Measurements from ENCODE around the gene STIM2. TPM values are rescaled to one million over a fixed set of nuclear protein-coding genes. Genes with fewer than 3 reads are reported as not detected.
"Not testable (repeated sequence)": the region's sequence is repeated elsewhere in the genome, so short reads cannot be mapped to it uniquely, and the experiment has no call there.

The STIM2 gene
- total RNA-seq, 4 donors from 2014 or later = 9.6 to 12.2 (median 10.1) TPM

DNA sequence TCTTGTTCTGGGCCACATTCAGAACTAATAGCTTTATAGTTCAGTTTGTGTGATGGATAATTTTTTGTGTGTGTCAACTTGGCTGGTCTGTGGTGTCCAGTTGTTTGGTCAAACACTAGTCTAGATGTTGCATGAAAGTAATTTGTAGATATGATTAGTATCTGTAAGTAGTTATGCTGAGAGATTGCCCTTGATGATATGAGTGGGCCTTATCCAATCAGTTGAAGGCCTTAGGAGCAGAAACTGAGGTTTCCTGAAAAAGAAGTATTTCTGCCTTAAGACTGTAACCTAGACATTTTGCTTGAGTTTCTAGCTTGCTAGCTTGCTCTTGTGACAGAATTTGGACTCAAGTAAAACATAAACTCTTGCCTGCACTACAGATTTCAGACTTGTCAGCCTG is 30.4 kb downstream of the STIM2 start:
- H3K27me3 ChIP-seq = no peaks in the 10 kb centered on the region
- no peak for DNase-seq (ENCODE audit: extremely low spot score)
- intact Hi-C loops (cut with DNase I) = no loop called here
- no peak for TF ChIP-seq POLR2AphosphoS5 (IDR thresholded peaks at IDR 0.05)
- TF ChIP-seq, protein P1, sequence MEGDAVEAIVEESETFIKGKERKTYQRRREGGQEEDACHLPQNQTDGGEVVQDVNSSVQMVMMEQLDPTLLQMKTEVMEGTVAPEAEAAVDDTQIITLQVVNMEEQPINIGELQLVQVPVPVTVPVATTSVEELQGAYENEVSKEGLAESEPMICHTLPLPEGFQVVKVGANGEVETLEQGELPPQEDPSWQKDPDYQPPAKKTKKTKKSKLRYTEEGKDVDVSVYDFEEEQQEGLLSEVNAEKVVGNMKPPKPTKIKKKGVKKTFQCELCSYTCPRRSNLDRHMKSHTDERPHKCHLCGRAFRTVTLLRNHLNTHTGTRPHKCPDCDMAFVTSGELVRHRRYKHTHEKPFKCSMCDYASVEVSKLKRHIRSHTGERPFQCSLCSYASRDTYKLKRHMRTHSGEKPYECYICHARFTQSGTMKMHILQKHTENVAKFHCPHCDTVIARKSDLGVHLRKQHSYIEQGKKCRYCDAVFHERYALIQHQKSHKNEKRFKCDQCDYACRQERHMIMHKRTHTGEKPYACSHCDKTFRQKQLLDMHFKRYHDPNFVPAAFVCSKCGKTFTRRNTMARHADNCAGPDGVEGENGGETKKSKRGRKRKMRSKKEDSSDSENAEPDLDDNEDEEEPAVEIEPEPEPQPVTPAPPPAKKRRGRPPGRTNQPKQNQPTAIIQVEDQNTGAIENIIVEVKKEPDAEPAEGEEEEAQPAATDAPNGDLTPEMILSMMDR (IDR thresholded peaks at IDR 0.05) = no peak
- no peak for TF ChIP-seq POLR2A (IDR thresholded peaks at IDR 0.05; ENCODE audit: low read depth)
- TF ChIP-seq EP300 (IDR thresholded peaks at IDR 0.05) = no peak
- no peak overlapping the region for H3K4me3 ChIP-seq
- H3K36me3 ChIP-seq = no peaks in the 10 kb centered on the region
- no peak overlapping the region for H3K27ac ChIP-seq (replicated peaks in 1 of 4)
- no peaks in the 10 kb centered on the region for H3K9me3 ChIP-seq
- peaks cover 0 to 7% (median 0%) of the 10 kb centered on the region in 4 donors for H3K4me1 ChIP-seq

DNA sequence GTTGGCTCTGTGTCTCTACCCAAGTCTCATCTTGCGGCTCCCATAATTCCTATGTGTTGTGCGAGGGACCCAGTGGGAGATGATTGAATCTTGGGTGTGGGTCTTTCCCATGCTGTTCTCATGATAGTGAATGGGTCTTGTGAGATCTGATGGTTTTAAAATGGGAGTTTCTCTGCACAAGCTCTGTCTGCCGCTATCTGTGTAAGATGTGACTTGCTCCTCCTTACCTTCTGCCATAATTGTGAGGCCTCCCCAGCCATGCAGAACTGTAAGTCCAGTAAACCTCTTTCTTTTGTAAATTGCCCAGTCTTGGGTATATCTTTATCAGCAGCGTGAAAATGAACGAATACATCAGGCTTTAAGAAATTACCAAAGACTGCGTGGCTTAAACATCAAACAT is 31.2 kb downstream of the STIM2 start:
- WGBS = over 99% methylated on average over 6 of the region's 6 CpGs
- no peak for TF ChIP-seq POLR2A (IDR thresholded peaks at IDR 0.05; ENCODE audit: low read depth)
- TF ChIP-seq EP300 (IDR thresholded peaks at IDR 0.05) = no peak
- no peak for TF ChIP-seq POLR2AphosphoS5 (IDR thresholded peaks at IDR 0.05)
- TF ChIP-seq, protein P1 (IDR thresholded peaks at IDR 0.05) = no peak
- Histone ChIP-seq H3K27ac (replicated peaks in 1 of 4) (no peak overlapping the region), H3K4me1 (peaks cover 0 to under 1% (median 0%) of the 10 kb centered on the region in 4 donors), H3K4me3 (no peak overlapping the region), H3K27me3 (no peaks in the 10 kb centered on the region), H3K9me3 (no peaks in the 10 kb centered on the region), H3K36me3 (no peaks in the 10 kb centered on the region)
- intact Hi-C loops (cut with DNase I) = no loop called here
- no peak for DNase-seq (ENCODE audit: extremely low spot score)

DNA sequence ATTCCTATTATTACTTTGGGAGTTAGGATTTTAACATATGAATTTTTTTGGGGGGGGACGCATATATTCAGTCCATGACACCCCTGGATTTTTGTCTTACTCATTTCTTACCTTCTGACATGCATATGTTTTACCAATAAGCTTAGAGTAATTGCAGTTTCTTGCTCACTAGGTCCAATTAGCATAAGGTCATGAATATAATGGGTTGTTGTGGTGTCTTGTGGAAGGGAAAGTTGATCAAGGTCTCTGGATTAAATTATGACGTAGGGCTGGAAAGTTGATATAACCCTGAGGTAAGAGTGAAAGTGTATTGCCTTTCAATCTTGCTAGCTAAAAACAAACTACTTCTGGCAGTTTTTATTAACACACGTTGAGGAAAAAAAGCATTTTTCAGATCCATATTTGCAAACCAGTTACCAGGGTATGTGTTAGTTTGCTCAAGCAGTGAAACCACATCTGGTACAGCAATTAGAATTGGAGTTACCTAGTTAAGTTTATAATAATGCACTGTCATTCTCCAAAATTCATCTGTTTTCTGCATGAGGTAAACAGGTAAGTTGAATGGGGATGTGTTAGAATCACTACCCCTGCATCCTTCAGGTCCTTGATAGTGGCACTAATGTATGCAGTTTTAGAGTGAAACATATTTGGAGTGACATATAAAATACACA is 32.0 kb downstream of the STIM2 start:
- TF ChIP-seq POLR2A (IDR thresholded peaks at IDR 0.05; ENCODE audit: low read depth) (no peak), POLR2AphosphoS5 (IDR thresholded peaks at IDR 0.05) (no peak), EP300 (IDR thresholded peaks at IDR 0.05) (no peak)
- TF ChIP-seq, protein P1 (IDR thresholded peaks at IDR 0.05) = no peak
- Histone ChIP-seq H3K27me3 (no peaks in the 10 kb centered on the region), H3K9me3 (no peaks in the 10 kb centered on the region), H3K27ac (replicated peaks in 1 of 4) (no peak overlapping the region), H3K4me1 (no peaks in the 10 kb centered on the region), H3K36me3 (no peaks in the 10 kb centered on the region), H3K4me3 (no peak overlapping the region)
- intact Hi-C loops (cut with DNase I) = no loop called here
- DNase-seq (ENCODE audit: extremely low spot score) = no peak
- 96% methylated on average over 3 of the region's 3 CpGs for WGBS

DNA sequence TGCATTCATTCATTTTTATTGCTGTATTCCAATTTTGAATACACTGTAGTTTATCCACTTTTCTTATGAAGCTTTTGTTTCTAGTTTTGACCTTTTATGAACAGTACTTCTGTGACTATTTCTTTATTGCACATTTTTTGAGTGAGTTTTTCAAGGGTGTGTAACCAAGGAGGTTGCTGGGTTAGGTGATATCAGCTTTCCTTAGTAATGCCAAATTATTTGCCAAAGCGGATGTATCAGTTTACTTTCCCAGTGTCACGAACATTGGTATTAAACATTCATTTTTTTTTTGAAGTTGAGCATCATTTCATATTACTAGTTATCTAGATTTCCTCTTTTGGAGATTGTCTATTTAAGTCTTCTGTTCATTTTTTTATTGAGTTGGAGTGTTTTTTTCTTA is 32.9 kb downstream of the STIM2 start:
- Histone ChIP-seq H3K36me3 (no peaks in the 10 kb centered on the region), H3K4me1 (no peaks in the 10 kb centered on the region), H3K27ac (replicated peaks in 1 of 4) (no peak overlapping the region), H3K27me3 (no peaks in the 10 kb centered on the region), H3K4me3 (no peak overlapping the region), H3K9me3 (no peaks in the 10 kb centered on the region)
- WGBS = 82% methylated on average over 2 of the region's 2 CpGs
- TF ChIP-seq EP300 (IDR thresholded peaks at IDR 0.05) (no peak), POLR2A (IDR thresholded peaks at IDR 0.05; ENCODE audit: low read depth) (no peak), POLR2AphosphoS5 (IDR thresholded peaks at IDR 0.05) (no peak)
- TF ChIP-seq, protein P1 (IDR thresholded peaks at IDR 0.05) = no peak
- DNase-seq (ENCODE audit: extremely low spot score) = no peak
- intact Hi-C loops (cut with DNase I) = no loop called here

DNA sequence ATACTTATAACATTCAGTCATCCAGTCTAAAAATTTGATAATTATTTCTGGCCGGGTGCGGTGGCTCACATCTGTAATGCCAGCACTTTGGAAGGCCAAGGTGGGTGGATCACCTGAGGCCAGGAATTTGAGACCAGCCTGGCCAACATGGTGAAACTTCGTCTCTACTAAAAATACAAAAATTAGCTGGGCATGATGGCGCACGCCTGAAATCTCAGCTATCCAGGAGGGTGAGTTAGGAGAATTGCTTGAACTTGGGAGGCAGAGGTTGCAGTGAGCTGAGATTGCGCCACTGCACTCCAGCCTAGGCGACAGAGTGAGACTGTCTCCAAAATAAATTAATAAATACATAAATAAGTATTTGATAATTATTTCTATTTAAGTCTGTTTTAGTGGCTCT is 34.2 kb downstream of the STIM2 start:
- H3K9me3 ChIP-seq; H3K4me1 ChIP-seq; DNase-seq (ENCODE audit: extremely low spot score); H3K36me3 ChIP-seq; H3K27me3 ChIP-seq; H3K27ac ChIP-seq (replicated peaks in 1 of 4); intact Hi-C loops (cut with DNase I); H3K4me3 ChIP-seq: not testable (repeated sequence)
- WGBS = over 99% methylated on average over 7 of the region's 7 CpGs

Data from esophagus muscularis mucosa (tissue), 4 donors.